ENCODE measurements around the gene CLMP. TPM values are rescaled to one million over a fixed set of nuclear protein-coding genes. Genes with fewer than 3 reads are reported as not detected.

Gene CLMP
- total and polyA plus RNA-seq, 2 experiments from 2014 or later: 7.1 to 18.4 TPM

DNA sequence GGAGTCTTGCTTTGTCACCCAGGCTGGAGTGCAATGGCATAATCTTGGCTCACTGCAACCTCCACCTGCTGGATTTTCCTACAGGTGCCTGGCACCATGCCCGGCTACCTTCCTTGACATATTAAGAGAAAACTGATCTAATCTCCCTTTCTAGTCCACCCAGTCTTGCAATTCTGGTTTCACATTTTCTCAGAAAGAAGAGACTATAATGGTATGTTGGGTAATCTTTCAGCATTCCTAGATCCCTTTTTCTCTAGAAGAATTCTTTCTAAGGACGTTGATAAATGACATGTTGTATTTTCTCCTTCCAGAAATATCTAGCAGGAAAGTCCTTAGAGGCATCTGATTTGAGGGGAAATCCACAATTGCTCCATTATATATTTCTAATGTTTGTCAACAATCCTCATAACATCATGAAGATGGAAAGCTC is 122.7 kb downstream of the CLMP start:
- 0 out of 2 replicates have a peak, but pooled peaks cover 4% of the 10 kb centered on the region for H4K20me1 ChIP-seq (replicated peaks; ENCODE audit: insufficient read depth)
- H2AFZ ChIP-seq: no peak overlapping the region
- H3F3A ChIP-seq (replicated peaks; ENCODE audit: low read depth): no peaks in the 10 kb centered on the region
- no peak overlapping the region for H3K4me3 Mint-ChIP-seq
- H3K4me1 Mint-ChIP-seq: peaks cover 33% of the 10 kb centered on the region
- H3K79me2 ChIP-seq (replicated peaks; ENCODE audit: insufficient read depth): no peaks in the 10 kb centered on the region
- H3K4me2 ChIP-seq: no peak overlapping the region
- no peak for TF ChIP-seq ZNF114 (CRISPR knock-in tag; IDR thresholded peaks at IDR 0.05)
- no peak for TF ChIP-seq EZH2phosphoT487 (IDR thresholded peaks at IDR 0.05; ENCODE audit: unreplicated experiment)
- TF ChIP-seq EZH2 (IDR thresholded peaks at IDR 0.05; ENCODE audit: low read depth, unreplicated experiment): no peak
- TF ChIP-seq, protein P1, sequence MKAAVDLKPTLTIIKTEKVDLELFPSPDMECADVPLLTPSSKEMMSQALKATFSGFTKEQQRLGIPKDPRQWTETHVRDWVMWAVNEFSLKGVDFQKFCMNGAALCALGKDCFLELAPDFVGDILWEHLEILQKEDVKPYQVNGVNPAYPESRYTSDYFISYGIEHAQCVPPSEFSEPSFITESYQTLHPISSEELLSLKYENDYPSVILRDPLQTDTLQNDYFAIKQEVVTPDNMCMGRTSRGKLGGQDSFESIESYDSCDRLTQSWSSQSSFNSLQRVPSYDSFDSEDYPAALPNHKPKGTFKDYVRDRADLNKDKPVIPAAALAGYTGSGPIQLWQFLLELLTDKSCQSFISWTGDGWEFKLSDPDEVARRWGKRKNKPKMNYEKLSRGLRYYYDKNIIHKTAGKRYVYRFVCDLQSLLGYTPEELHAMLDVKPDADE (IDR thresholded peaks at IDR 0.05): no peak
- no peak for TF ChIP-seq STAT1 (IDR thresholded peaks at IDR 0.05; ENCODE audit: unreplicated experiment)
- TF ChIP-seq CREB1 (CRISPR knock-in tag; IDR thresholded peaks at IDR 0.05; ENCODE audit: low read depth): no peak
- TF ChIP-seq, protein P2, sequence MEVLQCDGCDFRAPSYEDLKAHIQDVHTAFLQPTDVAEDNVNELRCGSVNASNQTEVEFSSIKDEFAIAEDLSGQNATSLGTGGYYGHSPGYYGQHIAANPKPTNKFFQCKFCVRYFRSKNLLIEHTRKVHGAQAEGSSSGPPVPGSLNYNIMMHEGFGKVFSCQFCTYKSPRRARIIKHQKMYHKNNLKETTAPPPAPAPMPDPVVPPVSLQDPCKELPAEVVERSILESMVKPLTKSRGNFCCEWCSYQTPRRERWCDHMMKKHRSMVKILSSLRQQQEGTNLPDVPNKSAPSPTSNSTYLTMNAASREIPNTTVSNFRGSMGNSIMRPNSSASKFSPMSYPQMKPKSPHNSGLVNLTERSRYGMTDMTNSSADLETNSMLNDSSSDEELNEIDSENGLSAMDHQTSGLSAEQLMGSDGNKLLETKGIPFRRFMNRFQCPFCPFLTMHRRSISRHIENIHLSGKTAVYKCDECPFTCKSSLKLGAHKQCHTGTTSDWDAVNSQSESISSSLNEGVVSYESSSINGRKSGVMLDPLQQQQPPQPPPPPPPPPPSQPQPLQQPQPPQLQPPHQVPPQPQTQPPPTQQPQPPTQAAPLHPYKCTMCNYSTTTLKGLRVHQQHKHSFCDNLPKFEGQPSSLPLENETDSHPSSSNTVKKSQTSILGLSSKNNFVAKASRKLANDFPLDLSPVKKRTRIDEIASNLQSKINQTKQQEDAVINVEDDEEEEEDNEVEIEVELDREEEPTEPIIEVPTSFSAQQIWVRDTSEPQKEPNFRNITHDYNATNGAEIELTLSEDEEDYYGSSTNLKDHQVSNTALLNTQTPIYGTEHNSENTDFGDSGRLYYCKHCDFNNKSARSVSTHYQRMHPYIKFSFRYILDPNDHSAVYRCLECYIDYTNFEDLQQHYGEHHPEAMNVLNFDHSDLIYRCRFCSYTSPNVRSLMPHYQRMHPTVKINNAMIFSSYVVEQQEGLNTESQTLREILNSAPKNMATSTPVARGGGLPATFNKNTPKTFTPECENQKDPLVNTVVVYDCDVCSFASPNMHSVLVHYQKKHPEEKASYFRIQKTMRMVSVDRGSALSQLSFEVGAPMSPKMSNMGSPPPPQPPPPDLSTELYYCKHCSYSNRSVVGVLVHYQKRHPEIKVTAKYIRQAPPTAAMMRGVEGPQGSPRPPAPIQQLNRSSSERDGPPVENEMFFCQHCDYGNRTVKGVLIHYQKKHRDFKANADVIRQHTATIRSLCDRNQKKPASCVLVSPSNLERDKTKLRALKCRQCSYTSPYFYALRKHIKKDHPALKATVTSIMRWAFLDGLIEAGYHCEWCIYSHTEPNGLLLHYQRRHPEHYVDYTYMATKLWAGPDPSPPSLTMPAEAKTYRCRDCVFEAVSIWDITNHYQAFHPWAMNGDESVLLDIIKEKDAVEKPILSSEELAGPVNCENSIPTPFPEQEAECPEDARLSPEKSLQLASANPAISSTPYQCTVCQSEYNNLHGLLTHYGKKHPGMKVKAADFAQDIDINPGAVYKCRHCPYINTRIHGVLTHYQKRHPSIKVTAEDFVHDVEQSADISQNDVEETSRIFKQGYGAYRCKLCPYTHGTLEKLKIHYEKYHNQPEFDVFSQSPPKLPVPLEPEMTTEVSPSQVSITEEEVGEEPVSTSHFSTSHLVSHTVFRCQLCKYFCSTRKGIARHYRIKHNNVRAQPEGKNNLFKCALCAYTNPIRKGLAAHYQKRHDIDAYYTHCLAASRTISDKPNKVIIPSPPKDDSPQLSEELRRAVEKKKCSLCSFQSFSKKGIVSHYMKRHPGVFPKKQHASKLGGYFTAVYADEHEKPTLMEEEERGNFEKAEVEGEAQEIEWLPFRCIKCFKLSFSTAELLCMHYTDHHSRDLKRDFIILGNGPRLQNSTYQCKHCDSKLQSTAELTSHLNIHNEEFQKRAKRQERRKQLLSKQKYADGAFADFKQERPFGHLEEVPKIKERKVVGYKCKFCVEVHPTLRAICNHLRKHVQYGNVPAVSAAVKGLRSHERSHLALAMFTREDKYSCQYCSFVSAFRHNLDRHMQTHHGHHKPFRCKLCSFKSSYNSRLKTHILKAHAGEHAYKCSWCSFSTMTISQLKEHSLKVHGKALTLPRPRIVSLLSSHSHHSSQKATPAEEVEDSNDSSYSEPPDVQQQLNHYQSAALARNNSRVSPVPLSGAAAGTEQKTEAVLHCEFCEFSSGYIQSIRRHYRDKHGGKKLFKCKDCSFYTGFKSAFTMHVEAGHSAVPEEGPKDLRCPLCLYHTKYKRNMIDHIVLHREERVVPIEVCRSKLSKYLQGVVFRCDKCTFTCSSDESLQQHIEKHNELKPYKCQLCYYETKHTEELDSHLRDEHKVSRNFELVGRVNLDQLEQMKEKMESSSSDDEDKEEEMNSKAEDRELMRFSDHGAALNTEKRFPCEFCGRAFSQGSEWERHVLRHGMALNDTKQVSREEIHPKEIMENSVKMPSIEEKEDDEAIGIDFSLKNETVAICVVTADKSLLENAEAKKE (CRISPR knock-in tag; IDR thresholded peaks at IDR 0.05): no peak
- TF ChIP-seq POLR2AphosphoS5 (IDR thresholded peaks at IDR 0.05; ENCODE audit: low read depth): no peak
- TF ChIP-seq ZNF331 (CRISPR knock-in tag; IDR thresholded peaks at IDR 0.05; ENCODE audit: low read depth): no peak
- TF ChIP-seq, protein P3, sequence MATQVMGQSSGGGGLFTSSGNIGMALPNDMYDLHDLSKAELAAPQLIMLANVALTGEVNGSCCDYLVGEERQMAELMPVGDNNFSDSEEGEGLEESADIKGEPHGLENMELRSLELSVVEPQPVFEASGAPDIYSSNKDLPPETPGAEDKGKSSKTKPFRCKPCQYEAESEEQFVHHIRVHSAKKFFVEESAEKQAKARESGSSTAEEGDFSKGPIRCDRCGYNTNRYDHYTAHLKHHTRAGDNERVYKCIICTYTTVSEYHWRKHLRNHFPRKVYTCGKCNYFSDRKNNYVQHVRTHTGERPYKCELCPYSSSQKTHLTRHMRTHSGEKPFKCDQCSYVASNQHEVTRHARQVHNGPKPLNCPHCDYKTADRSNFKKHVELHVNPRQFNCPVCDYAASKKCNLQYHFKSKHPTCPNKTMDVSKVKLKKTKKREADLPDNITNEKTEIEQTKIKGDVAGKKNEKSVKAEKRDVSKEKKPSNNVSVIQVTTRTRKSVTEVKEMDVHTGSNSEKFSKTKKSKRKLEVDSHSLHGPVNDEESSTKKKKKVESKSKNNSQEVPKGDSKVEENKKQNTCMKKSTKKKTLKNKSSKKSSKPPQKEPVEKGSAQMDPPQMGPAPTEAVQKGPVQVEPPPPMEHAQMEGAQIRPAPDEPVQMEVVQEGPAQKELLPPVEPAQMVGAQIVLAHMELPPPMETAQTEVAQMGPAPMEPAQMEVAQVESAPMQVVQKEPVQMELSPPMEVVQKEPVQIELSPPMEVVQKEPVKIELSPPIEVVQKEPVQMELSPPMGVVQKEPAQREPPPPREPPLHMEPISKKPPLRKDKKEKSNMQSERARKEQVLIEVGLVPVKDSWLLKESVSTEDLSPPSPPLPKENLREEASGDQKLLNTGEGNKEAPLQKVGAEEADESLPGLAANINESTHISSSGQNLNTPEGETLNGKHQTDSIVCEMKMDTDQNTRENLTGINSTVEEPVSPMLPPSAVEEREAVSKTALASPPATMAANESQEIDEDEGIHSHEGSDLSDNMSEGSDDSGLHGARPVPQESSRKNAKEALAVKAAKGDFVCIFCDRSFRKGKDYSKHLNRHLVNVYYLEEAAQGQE (IDR thresholded peaks at IDR 0.05; ENCODE audit: unreplicated experiment): no peak
- TF ChIP-seq, protein P4, sequence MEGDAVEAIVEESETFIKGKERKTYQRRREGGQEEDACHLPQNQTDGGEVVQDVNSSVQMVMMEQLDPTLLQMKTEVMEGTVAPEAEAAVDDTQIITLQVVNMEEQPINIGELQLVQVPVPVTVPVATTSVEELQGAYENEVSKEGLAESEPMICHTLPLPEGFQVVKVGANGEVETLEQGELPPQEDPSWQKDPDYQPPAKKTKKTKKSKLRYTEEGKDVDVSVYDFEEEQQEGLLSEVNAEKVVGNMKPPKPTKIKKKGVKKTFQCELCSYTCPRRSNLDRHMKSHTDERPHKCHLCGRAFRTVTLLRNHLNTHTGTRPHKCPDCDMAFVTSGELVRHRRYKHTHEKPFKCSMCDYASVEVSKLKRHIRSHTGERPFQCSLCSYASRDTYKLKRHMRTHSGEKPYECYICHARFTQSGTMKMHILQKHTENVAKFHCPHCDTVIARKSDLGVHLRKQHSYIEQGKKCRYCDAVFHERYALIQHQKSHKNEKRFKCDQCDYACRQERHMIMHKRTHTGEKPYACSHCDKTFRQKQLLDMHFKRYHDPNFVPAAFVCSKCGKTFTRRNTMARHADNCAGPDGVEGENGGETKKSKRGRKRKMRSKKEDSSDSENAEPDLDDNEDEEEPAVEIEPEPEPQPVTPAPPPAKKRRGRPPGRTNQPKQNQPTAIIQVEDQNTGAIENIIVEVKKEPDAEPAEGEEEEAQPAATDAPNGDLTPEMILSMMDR (conservative IDR thresholded peaks at IDR 0.05; ENCODE audit: low read depth in 2 of 2): no peak
- no peak for TF ChIP-seq NANOG (IDR thresholded peaks at IDR 0.05; ENCODE audit: borderline replicate concordance)
- no peak for TF ChIP-seq JUNB (IDR thresholded peaks at IDR 0.05; ENCODE audit: unreplicated experiment)
- peaks cover 12% of the 10 kb centered on the region for H3K36me3 Mint-ChIP-seq (ENCODE audit: low read depth)
- no peak for DNase-seq (ENCODE audit: low spot score)
- no peaks in the 10 kb centered on the region for H3K9me3 Mint-ChIP-seq
- H3K27ac Mint-ChIP-seq: no peak overlapping the region
- no peaks in the 10 kb centered on the region for H3K9me2 ChIP-seq (ENCODE audit: insufficient read depth)
- peaks cover 8% of the 10 kb centered on the region for H3K27me3 Mint-ChIP-seq (ENCODE audit: insufficient read depth, low read depth, poor library complexity)
- H3K36me3 ChIP-seq (ENCODE audit: insufficient read depth): peaks cover 8% of the 10 kb centered on the region; the same call in 1 of the 2 replicates
- ATAC-seq: no peak
- H3K27ac ChIP-seq (ENCODE audit: low read depth): no peak overlapping the region
- H3K4me1 ChIP-seq (ENCODE audit: insufficient read depth): peaks cover 36% of the 10 kb centered on the region
- H3K27me3 ChIP-seq (ENCODE audit: insufficient read depth): no peaks in the 10 kb centered on the region
- no peak overlapping the region for H3K4me3 ChIP-seq
